DMS114 treated with DMSO at 0.1 percent for 48 hours (cell line): Measurements from ENCODE around the gene CMTM4.

Source experiments
- DNase-seq: peaks from one replicate; lab custom pipeline; 2025; ENCODE audit not compliant: unreplicated experiment; lab: John Stamatoyannopoulos, UW

Gene CMTM4

DNA sequence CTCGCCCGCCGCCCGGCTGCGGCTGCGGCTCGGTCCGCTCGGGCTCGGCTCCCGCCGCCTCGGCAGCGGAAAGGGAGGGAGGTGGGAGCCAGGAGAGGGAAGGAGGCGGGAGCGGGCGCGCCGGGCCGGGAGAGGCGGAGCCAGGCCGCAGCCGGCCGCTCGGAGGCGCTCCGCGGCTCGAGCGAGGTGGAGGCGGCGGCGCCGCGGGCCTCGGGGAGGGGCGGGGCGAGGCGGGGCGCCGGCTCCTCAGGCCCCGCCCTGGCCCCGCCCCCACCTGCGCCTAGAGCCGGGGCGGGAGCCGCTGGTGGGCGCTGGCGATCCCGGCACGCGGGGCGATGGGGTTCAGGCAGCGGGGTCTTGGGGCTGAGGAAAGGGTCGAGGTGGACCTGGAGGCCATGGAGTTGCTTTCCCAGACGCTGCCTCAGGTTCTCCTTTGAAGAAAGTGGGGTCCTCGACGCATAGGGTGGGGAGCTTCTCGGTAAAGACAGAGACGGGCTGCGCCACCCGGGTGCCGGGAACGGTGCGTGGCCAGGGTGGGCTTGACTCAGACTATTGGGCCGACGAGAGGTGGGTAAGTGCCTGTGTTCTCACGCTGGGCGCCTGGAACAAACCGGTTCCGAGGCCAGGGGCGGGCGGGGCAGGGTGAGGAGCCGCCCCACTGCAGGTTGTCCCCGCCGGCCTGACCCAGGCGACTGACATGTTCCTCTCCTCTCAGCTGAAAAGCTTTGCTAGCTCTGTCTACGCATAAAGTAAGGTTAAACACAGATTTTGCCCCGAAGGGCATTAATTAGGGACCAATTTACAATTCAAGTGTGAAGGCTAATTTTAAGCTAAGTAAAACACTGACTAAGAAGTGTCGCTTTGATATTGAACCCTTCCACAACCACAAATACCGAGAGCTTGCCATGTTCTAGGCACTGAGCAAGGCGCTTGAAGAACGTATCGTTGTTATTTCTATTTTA lies at the start of gene CMTM4:
CMTM4 (minus strand) TSS at position 75 of the 962 bp plus-strand sequence. CDS start 218 bp downstream, outside the sequence.
- DNase-seq = peak; percentile 53

DNA sequence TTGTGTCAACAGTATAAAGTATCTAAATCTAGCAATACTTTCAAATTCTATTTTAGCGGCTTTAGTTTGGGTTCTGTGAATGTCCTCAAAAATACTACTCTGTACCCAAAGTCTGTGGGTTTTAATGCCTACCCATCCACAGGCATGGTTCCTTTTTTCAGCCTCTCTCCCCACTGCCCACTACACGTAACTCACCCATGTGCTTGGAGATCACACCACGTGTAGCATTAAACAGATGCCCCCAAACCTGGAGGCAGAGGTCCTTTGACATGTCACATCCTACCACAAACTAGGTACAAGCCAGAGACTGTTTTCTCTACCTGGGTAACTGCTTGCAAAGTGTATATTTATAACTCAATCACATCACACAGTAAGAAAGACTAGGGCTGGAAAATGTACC lies 49.5 kb upstream of the CMTM4 start:
- no peak for DNase-seq

GRCh38 chr16:66741950-66742808 lies 45.6 kb upstream of the CMTM4 start:
- no peak for DNase-seq

DNA sequence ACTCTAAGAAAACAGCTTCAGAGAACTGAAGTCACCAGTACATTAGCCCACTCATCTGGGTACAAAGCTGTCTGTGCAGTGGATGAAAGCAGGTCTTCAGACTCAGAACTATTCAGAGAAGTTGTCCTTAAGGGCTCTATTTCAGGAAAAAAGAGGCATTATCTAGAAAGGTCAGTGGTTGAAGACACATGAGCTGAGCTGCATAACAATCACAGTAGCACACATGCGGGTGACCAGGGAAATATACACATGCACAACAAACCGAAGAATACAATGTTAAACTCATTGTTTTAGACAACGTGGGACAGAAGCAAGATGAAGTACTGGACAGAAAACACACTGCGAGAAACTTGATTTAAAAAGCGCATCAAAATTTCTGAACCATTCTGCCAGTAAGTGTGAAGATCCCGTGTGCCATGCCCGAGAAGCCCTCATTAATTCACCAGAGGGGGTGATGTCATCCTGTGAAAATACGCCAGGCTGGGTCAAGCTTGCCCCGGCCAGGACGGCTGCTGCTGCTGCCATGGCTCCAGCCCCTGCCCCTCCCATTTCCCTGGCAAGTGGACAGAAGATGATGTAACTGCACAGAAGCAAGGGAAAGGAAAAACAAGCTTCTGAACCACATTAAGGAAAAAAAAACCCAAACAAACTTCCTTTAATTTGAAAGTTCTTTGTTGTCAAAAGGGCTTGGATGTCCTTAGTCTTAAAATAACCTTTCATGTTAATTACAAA lies 44.8 kb upstream of the CMTM4 start:
- DNase-seq = no peak

DNA sequence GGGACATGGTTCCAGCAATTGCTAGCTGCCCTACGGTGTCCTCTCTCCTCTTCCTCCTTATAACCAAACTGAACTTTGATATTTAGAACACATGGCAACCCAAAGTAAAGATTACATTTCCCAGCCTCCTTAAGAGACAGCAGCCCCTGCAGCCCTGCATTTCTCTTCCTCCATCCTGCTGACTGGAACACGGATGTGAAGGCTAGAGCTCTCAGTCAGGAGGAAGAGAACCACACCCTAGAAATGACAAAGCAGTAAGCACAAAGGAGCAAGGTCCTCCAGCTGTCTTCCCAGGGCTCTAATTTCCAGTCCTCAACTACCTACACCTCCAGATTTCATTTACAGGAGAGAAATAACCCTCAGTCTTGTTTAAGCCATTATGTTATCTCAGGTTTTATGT lies 44.0 kb upstream of the CMTM4 start:
- DNase-seq = no peak

DNA sequence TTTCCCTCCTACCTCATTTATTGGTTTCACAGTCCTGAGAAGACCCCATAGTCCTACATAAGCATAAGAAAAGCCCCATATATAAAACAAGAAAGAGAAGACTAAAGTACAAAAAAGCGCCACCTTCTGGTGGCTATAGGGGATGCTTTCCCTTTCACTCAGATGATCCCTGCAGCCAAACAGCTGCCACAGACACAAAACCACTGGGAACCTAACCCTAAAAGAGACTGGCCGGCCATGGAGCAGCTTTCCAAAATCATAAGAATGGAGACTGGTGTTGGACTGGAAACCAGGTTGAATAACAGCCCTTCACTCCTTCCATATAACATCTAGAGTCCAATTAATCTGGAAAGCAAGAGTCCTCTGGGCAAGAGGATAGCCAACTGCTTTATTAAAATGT lies 43.5 kb upstream of the CMTM4 start:
- DNase-seq = peak; percentile 42

- no peak for DNase-seq
Observed at GRCh38 chr16:66735891-66736290, 39.3 kb upstream of the CMTM4 start.

- DNase-seq = no peak
Observed at GRCh38 chr16:66731101-66731500, 34.6 kb upstream of the CMTM4 start.

DNA sequence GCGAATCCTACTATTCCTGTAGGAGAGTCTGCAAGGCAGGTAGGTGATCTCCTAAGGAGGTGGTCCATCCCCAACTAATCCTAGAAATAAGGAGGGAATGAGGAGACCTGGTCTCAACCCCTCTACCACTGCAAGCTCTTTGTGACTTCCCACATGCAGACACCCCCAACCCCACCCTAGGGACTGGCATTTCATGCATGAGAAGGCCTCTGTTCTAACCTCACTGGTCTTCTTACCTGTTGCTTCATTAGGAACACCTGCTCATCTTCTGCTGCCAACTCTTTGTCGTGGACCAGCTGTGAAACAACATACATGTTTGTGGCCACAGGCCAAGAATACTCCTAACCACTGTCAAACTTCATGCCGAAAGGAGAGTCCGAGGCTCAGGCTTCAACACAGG lies 32.3 kb upstream of the CMTM4 start:
- DNase-seq = no peak

GRCh38 chr16:66728117-66728787 lies 31.7 kb upstream of the CMTM4 start:
- peak; percentile 76 for DNase-seq

DNA sequence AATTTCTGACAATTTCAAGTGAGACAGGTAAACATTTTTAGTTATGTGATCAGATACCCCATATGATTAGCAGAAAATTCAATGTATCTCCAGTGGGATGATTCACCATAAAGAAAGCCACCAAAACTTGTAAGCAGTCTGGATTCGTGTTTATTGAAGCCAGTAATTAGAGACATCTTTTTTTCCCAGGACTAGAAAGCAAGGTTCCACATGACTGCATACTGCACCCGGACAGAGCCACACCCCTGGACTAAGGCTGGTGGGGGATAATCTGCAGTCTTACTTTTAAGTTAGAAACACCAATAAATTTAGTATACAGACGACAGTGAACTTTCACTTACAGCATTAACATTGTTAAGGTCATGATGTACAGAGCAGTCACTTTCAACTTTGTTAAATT lies 24.2 kb upstream of the CMTM4 start:
- no peak for DNase-seq

DNA sequence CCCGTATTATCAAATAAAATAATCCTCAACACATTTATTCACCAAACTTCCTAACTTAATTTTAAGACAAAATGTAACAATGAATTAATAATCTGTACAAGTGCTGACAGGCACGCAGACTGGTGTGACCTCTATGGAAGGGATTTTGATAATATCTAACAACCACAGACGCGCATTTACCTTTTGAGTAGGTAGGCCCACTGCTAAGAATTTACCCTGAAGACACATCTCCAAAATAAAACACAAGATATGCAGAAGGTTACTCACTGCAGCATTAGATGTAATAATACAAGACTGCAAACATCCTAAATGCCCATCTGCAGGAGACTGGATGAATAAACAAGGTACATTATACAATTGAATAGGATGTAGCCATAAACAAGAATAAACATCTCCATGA lies 22.7 kb upstream of the CMTM4 start:
- no peak for DNase-seq

GRCh38 chr16:66717776-66718175 lies 21.2 kb upstream of the CMTM4 start:
- DNase-seq = no peak

GRCh38 chr16:66717112-66717675 lies 20.7 kb upstream of the CMTM4 start:
- DNase-seq = peak; percentile 57

DNA sequence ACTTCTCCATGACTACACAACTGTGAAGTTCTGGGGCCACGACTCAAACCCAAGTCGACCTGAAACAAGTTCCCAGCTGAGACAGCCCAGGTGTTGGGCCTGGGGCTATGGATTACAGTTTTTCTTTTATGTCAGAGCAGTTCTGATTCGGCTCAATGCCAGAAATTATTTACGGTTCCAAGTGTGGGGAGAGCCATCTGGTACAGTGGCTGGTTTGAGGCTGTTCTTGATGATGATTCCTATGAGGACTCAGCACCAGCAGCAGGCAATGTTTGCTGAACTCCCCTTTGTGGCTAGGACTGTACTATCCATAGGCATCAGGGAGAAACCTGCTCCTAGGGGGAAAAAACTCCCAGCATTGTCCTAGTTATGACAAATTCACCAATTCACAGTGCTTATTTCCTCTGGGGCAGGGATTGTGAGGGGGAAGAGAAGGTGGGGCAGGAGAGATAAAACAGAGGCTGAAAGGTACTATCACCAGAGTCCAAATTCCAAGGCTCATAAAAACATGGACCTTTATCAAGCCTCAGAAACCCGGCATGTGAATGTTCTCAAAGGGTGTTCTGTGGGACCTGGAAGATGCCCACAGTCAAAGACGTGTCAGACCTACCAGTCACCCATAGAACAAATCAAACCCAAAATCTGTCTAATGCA lies 18.2 kb upstream of the CMTM4 start:
- DNase-seq = no peak

DNA sequence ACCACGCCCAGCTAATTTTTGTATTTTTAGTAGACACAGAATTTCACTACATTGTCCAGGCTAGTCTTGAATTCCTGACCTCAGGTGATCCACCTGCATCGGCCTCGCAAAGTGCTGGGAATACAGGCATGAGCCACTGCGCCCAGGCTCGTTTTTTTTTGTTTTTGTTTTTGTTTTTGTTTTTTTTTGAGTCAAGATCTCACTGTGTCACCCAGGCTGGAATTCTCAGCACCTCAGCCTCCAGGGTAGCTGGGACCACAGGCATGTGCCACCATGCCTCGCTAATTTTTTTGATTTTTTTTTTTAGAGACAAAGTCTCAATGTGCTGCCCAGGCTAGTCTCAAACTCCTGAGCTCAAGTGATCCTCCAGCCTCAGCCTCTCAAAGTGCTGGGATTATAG lies 17.5 kb upstream of the CMTM4 start:
- DNase-seq = no peak

DNA sequence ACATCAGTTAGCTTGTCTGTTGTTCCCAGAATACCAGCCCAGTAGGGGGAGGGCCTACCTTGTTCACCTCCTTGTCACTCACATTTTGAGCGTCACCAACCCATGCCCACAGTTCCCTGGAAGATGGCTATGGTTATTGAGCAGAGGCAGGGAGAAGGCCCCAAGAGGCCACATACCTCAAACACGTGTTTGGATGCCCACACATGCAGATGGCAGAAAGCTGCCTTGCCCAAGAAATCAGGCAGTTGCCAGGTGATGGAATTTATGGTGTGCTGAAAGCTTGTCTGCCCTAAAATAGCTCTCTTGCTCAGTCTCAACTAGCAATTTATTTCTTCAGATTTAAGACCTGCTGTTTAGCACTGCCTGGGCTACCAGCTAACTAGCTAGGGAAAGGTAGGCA lies 16.5 kb upstream of the CMTM4 start:
- DNase-seq = no peak

DNA sequence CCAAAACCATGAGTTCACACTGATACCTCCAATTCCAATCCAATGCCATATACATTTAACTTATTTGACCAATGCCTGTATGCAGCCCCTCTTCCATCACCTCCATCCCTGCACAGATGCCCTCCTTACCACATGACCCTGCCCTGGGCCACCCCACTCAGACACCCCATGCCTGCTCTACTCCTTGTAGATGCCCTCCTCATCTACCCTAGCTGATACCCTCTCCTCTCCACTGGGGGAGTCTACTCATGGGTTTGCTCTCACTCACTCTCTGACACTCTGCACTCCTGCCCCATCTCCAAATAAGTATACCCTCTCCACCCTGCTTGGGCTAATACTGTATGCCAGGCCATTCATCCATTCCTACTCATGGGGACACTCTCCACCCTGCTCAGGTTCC lies 16.0 kb upstream of the CMTM4 start:
- no peak for DNase-seq

- DNase-seq = no peak
Observed at GRCh38 chr16:66711581-66711980, 15.0 kb upstream of the CMTM4 start.

- no peak for DNase-seq
Observed at GRCh38 chr16:66706506-66706880, 9.9 kb upstream of the CMTM4 start.
